Medulla oblongata (tissue), 1 donor: Measurements from ENCODE around the gene CBLN3.

Source experiments
- DNase-seq: peaks from one replicate; pipeline ENCODE4 v3.0.0-alpha.2; 2015; ENCODE audit errors: extremely low spot score

Gene CBLN3

GRCh38 chr14:24439257-24439656 is 9.8 kb upstream of the CBLN3 start:
- DNase-seq = no peak

GRCh38 chr14:24438223-24439097 is 9.0 kb upstream of the CBLN3 start:
- no peak for DNase-seq

- no peak for DNase-seq
Measured at GRCh38 chr14:24437736-24438067, 8.2 kb upstream of the CBLN3 start.

GRCh38 chr14:24437020-24437735 is 7.7 kb upstream of the CBLN3 start:
- no peak for DNase-seq

- peak; percentile 89 for DNase-seq
Measured at GRCh38 chr14:24436355-24437019, 7.0 kb upstream of the CBLN3 start.

- DNase-seq = no peak
Measured at GRCh38 chr14:24435998-24436354, 6.5 kb upstream of the CBLN3 start.

GRCh38 chr14:24435192-24435810 is 5.8 kb upstream of the CBLN3 start:
- DNase-seq = no peak

GRCh38 chr14:24434676-24435075 is 5.2 kb upstream of the CBLN3 start:
- no peak for DNase-seq

GRCh38 chr14:24434036-24434435 is 4.6 kb upstream of the CBLN3 start:
- DNase-seq = no peak

GRCh38 chr14:24432259-24433131 is 3.0 kb upstream of the CBLN3 start:
- no peak for DNase-seq

- peak; percentile 90 for DNase-seq
Measured at GRCh38 chr14:24431569-24432258, 2.2 kb upstream of the CBLN3 start.

- no peak for DNase-seq
Measured at GRCh38 chr14:24430682-24431568, 1.5 kb upstream of the CBLN3 start.

- DNase-seq = peak; percentile 60
Measured at GRCh38 chr14:24430143-24430681, 744 bp upstream of the CBLN3 start.

- no peak for DNase-seq
Measured at GRCh38 chr14:24428628-24429394, 657 bp downstream of the CBLN3 start.

GRCh38 chr14:24427537-24428508 is 1.6 kb downstream of the CBLN3 start:
- DNase-seq = no peak

GRCh38 chr14:24426912-24427536 is 2.4 kb downstream of the CBLN3 start:
- DNase-seq = no peak
